H1 (cell line): Measurements from ENCODE around the gene MCEE.

ENCODE experiments used
- ATF3 ChIP-seq: IDR thresholded peaks from 2 replicates; pipeline ENCODE4 v1.6.1; 2011; ENCODE audit warnings: low read depth, mild to moderate bottlenecking, low read length; ENCODE audit not compliant: insufficient read depth
- CTCF ChIP-seq, 3 experiments: IDR thresholded peaks; 1 replicate in 2 of 3; 2 replicates in 1 of 3; pipeline versions ENCODE4 v1.5.1 to v1.6.1; 2011; ENCODE audit warnings: low read length in 3 of 3, mild to moderate bottlenecking in 3 of 3, inconsistent platforms in 2 of 3, low read depth in 1 of 3, moderate library complexity in 1 of 3; ENCODE audit not compliant: insufficient read depth in 1 of 3; ENCODE audit errors: control extremely low read depth in 1 of 3
- RFX5 ChIP-seq: IDR thresholded peaks from 2 replicates; pipeline ENCODE4 v1.6.1; 2011; ENCODE audit warnings: low read depth, low read length, improper control_type of control experiment, borderline replicate concordance

GRCh38 chr2:71082402-71083252 lies 47.4 kb downstream of the MCEE start:
- TF ChIP-seq RFX5 (no peak), CTCF (IDR thresholded peaks at IDR 0.05; ENCODE audit: control extremely low read depth in 1 of 3, insufficient read depth in 1 of 3, low read depth in 1 of 3, low read length in 3 of 3) (no peak), ATF3 (no peak)
